IPS-11a (cell line): Measurements from ENCODE around the gene EFS.

ENCODE experiments used
- H3K4me3 ChIP-seq: one replicate; pipeline ENCODE4 v1.5.1; 2013; ENCODE audit warnings: low read depth, low read length, control low read depth

EFS gene

DNA sequence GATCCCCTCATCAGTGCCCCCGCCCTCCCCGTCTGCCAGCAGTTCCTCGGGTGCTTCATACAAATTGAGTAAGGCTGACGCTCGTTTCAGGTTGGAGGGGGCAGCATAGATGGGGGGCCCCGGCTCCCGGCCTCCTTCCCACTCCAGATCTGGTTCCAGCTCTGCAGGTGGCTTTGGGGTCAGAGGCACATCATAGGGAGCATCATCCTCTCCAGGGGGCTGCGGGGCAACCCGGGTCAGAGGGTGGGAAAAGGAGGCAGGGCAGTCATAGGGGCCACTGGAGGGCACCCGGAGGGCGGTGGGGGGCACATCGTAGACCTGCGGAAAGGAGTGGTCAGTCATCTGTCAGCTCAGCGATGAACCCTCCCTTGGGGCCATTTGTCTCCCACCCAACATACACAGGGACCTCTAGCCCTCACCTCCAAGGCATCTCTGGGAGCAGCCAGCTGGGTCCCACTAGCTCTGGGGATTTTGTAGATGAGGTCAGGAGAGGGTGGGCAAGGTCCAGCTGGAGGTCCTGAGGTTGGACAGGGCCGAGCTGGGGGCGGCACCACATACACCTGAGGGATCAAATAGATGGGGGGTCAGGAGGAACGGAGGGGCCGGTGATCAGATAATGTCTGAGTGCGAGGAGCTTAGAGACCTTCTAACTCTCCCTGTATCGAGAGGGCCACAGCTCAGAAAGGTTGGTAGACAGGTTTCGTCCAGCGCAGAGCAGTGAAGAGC lies 5.1 kb downstream of the EFS start:
- H3K4me3 ChIP-seq = no peak overlapping the region

DNA sequence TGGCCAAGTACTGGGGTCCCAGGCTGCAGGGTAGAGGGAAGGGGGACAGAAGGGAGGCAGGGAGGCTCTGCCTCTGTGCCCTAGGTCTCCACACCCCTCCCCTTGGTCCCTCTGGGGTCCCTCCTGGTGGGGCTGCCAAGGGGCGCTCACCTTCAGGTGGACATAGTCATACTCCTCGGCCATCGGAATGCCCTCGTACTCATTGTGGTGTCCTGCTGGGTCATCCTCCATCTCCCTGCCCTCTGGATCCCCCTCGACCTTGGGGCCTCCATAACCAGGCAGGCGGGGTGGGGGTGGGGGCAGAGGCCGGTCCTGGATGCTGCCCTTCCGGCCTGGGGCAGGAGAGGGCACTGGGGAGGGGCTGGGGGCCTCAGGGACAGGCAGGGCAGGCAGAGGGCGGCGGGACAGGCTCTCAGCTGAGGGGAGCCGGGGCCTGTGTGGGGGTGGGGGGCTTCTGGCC lies 5.8 kb downstream of the EFS start:
- no peak overlapping the region for H3K4me3 ChIP-seq

DNA sequence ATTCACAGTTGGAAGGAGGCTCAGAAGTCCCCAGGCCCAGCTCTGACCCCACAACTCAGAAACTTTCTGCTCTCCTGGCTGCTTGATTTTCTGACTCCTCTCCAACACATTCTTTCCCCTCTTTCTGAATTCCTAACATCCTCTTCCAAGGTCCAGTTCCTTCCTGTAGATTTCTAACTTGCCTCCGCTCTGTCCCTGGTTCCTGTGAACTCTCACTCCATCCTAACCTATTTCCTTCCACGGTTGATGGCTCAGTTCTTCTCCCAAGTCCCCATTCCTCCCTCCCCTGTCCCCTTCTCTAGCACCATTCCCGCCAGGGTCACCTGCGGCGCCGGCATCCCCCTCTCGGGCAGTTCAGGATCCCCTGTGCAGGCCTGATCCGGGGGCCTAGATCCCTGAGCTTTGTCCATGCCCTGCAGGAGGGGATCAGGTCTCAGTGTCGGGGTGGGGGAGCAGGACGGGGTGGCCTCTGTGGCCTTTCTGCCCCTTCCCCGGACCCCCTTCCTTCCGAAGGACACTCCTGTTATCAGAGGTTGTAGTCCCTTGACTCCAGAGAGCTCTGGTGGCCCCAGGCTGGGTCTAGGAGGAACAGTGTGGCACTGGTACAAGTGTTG lies 6.3 kb downstream of the EFS start:
- H3K4me3 ChIP-seq = no peak overlapping the region

DNA sequence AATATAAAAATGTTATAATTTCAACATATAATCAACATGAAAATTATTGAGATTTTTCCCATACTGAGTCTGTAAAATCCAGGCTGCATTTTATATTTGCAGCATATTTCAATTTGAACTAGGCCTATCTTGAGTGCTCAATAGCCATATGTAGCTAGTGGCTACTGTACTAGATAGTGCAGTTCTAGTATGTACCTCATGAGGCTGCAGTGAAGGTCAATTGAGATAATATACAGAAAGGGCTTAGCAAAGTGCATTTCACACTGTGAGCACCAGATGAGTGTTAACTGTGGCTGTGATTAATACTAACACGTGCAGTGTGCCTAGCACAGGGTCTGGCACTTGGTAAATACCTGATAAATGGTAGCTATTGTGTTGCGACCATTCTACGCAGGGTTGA lies 6.9 kb downstream of the EFS start:
- H3K4me3 ChIP-seq = no peak overlapping the region

DNA sequence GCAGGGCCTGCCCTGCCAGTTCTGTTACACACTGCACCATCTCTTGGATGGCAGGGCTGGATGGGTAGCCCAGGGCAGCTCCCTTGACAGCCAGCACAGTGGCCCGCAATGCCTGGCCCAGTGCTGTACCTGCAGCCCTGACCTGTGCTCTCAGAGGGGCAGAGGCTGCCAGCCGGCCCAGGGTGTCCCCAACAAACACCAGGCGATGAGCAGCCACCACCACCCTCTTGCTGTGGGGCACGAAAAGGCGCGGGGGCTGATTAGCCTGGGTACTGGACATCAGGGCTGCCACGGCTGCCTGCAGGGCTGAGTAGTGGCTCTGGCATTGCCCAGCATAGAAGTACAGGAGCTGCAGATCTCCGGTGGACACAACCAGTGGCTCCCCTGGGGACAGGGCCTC lies 7.7 kb downstream of the EFS start:
- H3K4me3 ChIP-seq = no peak overlapping the region

DNA sequence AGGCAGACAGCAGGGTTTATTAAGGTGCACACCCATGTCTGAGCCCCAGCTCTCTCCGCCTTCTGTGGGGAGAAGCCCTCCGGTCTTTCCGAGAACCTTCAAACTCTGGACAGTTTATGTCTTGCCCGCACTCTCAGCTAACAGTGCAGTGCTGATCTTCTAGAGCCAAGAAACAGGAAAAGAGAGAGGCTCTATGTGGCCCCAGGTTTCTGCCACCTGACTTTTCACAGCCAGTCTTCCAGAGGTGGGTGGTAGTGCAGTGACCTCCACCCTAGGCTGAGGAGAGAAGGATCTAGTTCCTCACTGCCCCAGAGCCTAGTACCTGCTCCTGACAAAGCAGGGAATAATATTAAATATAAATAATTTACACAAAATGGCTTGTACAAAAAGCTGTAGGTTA lies 8.3 kb downstream of the EFS start:
- H3K4me3 ChIP-seq = no peak overlapping the region

DNA sequence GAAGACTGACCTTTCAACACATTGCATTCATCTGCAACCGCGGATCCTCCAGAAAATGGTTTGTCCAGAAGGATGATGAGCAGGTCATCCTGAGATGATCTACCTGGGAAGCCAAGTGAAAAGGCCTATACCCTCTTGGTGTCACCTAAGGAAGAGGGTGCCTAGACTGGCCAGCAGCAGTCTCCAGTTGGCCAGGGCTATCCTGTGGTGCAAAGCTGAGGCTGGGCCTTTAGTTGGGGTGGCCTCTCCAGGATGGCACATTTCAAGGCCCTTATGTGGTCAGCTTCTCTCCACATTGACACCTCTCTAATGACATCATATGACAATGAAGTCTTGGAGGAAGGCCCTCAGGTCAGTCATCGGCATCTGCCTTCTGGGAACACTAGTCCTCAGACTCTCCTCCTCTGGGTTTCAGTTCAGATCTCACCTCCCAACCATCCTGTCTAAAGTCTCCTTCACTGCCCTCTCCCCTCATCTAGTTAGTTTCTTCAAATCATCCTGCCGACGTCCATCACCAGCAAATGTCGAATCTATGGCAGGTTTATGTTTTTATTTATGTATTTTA lies 9.0 kb downstream of the EFS start:
- H3K4me3 ChIP-seq = no peak overlapping the region

DNA sequence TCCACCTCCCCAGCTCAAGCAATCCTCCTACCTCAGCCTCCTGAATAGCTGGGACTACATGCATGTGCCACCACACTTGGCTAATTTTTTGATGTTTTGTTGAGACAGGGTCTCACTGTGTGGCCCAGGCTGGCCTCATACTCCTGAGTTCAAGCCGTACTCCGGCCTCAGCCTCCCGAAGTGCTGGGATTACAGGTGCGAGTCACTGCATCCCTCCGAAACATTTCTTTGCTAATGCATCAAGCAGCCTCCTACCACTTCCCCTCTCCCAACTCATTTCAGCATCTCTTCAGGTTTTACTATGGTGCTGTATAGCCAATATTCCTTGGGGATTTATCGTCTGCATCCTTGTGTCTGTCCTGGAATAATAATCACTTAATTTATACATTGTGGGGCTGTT lies 10.0 kb downstream of the EFS start:
- no peak overlapping the region for H3K4me3 ChIP-seq

DNA sequence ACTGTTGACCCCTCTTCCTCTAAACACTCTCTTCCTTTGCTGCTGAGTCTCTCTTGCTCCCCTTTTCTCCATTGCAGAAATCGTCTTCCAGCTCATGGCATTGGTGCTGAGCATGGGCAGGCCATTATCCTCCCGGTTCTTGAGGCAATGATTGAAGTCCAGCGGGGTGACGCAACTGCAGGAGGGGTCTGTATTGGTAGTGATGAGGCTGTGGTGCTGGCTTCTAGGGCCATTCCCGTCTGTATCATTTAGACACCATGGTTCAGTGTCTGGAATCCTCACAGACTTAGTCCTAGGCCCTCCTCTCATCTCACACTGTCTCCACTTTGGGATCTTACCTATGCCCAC lies 11.6 kb downstream of the EFS start:
- H3K4me3 ChIP-seq = no peak overlapping the region

DNA sequence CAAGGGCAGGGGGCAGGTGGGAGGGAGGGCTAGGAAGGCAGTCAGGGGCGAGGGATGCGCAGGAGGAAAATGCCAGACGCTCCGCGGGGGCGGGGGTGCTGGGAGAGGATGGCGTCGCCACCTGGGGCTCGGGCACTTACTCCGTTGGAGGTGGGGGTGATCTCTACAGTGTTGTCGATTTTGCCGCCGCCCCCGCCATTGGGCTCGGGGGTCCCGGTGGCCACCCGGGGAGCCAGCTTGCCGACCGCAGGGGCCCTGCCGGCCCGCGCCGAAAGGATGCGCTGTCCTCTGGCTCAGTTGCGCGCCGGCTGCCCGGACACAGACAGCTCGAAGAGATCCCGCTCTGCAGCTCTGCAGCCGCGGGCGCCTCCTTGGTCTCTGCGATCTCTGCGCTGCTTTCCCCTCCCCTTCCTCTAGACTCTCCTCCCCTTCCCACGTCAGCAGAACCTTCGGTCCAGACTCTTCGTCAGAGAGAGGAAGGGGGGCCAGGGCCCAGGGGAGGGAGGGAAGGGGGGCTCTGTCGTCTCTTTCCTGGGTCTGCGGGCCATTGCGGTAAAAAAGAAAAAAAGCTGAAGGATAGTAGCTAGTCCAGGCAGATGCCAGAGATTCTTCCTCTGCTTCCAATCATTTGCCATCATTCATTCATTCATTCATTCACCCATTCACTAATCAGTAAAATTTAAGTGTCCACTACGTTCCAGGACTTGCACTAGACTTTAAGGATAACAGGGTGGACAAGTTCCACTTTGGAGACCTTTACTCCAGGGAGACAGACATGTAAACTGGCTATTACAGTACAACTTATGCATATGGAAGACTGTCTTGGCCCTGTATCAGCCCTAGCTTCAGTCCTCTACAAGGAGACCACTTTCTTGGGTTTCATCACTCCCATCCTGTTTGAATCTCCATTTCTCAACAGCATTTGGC lies 12.2 kb downstream of the EFS start, which contains the start of gene SLC22A17:
Gene SLC22A17, minus strand, starts transcription at position 382 of the 927 bp plus-strand sequence.
- peak within 1 kb of the TSS; percentile 66 for H3K4me3 ChIP-seq

DNA sequence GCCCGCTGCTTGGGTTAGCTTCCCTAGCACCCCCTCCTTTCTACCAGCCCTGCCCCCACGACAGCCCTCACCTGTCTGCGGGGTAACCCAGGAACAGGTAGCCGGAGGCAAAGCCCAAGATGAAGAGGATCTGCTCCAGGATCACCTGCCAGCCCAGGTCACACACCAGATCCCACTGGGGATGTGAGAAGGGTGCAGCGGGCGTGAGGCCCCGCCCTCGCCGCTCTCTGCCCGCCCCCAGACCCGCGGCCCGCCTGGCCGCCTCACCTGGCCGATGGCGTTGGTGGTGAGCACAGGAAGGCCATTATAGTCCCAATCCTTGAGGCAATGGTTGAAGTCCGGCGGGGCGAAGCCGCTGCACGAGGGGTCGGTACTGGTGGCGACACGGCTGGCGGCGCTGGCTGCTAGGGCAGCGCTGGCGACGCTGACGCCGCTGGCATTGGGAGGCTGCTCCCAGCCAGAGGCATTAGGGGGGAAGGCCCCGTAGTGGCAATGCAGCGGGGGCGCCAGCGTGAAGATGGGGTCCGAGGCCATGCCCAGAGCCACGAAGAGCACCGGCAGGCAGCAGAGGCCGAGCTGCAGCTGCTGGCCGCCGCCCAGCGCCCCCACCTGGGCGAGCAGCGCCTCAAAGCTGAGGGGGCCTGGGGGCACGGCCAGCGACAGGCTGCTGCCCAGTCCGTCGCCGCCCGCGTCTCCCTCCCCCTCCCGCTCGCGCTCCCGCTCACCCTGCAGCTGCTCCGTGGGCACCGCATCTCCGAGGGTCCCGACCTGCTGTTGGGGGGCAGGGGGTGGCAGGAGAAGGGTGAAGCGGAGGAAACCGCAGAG lies 13.1 kb downstream of the EFS start:
- H3K4me3 ChIP-seq = peak overlapping the region; percentile 66

DNA sequence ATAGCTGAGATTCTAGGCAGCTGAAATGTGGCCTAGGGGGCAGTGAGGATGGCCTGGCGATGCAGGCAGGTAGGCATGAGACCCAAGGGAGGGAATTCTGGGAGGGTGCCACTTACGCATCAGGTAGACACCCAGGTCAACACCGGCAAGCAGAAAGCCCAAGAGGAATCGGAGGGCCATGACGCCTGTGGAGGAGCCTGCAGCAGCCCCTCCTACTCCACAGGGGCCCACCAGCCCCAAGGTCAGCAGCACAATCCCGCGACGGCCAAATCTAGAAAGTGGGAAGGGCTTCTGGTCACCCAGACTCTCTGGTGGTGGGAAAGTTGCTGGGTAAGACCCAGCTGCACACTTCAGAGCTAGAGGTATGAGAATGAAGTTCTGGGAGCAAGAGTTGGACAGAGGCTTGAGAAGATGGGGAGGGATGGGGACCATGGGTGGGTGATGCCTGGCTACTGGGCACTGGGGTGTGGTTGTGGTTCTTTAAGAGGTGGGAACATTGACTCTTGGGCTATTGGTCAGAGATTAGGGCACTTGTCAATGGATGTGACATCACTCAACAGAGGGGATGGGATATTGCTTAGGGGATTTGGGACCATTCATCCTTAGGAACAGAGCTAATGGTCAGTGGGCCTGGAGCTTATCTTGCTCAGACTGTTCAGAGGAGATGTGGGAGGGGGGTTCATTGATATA lies 15.7 kb downstream of the EFS start:
- H3K4me3 ChIP-seq = no peak overlapping the region

DNA sequence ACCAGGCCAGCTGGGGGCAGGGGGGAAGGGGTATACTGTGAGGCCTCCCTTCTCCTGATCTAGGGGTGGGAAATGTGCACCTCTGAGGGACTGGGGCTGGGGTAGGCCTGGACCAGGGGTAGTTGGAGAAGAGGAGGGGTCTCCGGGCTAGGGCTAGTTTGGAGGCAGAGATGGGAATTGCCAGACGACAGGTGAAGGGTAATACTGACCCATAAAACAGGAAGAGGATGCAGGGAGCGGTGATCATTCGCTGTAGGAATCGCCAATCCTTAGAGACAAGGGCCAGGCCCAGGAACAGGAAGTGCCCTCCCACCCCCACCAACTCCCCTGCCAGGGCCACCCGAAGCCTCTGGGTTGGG lies 16.7 kb downstream of the EFS start:
- H3K4me3 ChIP-seq = no peak overlapping the region

DNA sequence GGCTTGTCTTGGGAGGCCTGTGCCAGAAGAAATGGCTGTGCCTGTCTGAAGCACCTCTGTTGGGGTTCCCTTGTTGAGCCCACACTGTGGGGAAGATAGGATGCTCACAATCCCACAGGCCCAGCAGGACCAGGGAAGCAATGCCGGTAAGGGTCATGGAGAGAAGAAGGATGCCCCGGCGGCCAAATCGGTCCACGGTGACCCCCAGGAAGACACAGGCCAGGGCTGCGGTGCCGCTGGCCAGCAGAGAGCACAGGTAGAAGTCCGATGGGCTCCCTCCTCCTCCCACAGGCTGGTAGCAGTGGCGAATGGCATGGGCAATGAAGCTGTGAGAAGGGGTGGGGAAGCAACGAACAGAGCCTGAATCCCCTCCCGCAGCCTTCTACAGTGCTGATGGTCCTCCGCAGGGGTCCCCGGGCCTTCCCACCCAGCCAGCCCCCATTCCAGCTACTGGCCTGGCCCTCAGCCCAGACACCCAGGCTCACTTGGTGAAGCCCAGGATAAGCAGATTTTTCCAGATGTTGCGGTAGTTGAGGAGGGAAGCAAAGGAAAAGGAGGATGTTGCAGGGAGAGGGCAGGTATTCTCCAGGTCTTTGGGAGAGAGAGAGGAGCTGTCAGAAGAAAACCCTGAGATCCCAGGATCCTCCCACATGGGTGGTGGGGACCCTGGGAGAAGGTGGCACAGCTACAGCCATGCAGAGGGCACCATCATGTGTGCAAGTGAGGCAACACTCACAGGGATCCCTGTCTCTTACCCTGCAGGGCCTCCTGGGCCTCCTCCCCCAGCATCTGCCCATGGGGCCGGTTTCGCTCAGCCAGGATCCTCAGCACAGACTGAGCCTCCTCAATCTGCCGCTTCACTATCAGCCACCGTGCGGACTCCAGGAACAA lies 17.3 kb downstream of the EFS start:
- H3K4me3 ChIP-seq = no peak overlapping the region

DNA sequence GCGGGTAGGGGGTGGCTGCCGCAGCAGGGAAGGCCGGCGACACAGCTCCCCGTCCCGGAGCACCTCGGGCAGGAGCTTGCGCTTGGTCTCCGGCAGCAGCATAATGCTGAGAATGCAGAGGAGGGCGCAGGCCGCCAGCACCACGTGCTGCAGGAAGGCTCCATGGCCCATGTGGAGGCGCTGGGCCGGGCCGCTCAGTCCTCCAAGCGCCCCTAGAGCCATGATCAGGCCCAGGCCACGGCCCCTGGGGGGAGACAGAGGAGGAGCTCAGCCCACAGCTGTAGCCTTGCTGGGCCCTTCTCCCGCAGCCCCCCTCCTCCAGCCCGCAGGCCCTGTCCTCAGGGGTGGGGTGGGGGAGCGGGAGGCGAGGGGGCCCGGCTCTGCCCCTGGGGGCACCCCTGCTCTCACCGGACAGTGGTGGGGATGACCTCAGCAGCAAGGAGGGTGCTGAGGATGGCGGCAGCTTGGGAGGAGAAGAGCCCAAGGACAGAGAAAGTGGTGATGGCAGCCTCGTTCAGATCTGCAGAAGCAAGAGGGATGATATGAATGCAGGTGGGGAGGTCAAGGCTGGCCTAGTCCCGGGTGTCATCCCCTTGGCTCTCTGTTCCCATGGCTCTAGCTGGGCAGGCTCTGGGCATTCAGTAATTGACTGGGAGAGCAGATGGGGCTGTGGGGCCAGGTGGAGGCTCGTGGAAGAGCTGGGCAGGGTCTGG lies 18.1 kb downstream of the EFS start:
- no peak overlapping the region for H3K4me3 ChIP-seq

DNA sequence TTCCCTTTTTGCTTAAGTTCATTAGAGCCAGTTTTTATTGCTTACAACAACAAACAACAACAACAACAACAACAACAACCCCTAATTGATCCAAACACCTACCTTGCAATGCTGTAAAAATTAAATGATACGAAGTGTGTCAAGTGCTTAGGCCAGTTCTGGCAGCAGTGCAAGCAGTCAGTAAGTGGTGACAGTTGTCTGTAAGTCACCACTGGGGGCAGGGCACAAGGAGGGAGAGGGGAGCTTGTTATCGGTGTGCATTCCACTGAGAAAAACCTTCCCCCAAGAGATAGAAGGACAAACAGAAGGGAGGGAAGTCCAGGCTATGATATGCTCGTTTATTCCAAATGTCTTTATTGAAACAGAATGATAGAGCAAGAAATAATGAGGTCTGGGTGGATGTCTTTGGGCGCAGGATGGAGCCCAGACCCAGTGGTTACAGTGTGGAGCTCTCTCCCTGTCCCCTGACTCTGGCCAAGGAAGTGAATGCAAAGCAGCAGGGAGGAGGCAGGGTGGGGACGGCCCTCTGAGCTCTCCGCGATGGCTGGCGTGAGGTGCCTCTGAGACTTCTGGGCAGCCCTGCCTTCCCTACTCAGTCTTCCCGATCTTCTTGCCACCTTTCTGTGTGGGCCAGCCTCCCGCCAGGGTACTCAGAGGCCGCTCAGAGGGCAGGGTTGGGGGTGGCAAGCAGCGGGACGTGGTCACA lies 18.8 kb downstream of the EFS start:
- H3K4me3 ChIP-seq = no peak overlapping the region

DNA sequence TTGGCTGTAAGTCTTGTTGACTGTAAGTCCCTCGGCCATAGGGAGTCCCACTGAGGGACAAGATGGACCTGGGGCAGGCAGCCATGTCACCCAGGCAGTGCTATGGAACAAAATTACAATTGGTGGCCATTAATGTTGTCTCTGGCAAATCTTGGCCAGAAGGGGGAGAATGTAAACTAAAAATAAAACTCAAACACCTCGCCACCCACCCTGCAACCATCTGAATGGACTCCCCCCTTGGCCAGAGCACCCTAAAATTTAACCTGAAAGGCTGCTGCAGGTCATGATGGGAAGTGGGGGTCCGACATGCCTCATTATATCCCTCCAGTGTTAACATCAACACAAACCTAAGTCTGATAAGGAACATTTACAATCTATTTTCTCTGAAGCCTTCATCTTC lies 20.5 kb downstream of the EFS start:
- no peak overlapping the region for H3K4me3 ChIP-seq
